Neural progenitor cell (in vitro differentiated cells): ENCODE measurements around the gene CLEC1A. TPM values are rescaled to one million over a fixed set of nuclear protein-coding genes. Genes with fewer than 3 reads are reported as not detected.

Experiments used
- DNase-seq: peaks from one replicate; pipeline ENCODE4 v3.0.0-alpha.2; 2016; ENCODE audit warnings: low spot score
- H2AFZ ChIP-seq: fragments of 200-600 bp; sonication (generic); replicated peaks from 2 replicates; pipeline ENCODE4 v1.6.1; 2016; ENCODE audit warnings: antibody characterized with exemption
- H3F3A ChIP-seq: fragments of 200-600 bp; sonication (generic); 2 replicates; pipeline ENCODE4 v1.6.1; 2016; ENCODE audit warnings: antibody characterized with exemption, low read depth
- H3K27ac ChIP-seq: fragments of 200-600 bp; sonication (generic); 2 replicates; pipeline ENCODE4 v1.5.1; 2016; ENCODE audit warnings: mild to moderate bottlenecking
- H3K27me3 ChIP-seq: fragments of 200-600 bp; sonication (generic); 2 replicates; pipeline ENCODE4 v1.6.1; 2016; ENCODE audit warnings: mild to moderate bottlenecking, moderate library complexity
- H3K36me3 ChIP-seq: fragments of 200-600 bp; sonication (generic); 2 replicates; pipeline ENCODE4 v1.5.1; 2016
- H3K4me1 ChIP-seq: fragments of 200-600 bp; sonication (generic); 2 replicates; pipeline ENCODE4 v1.6.1; 2016; ENCODE audit warnings: mixed run types
- H3K4me2 ChIP-seq: fragments of 200-600 bp; sonication (generic); 2 replicates; pipeline ENCODE4 v1.6.1; 2016
- H3K4me3 ChIP-seq: fragments of 200-600 bp; sonication (generic); 2 replicates; pipeline ENCODE4 v1.5.1; 2016
- H3K79me2 ChIP-seq: fragments of 200-600 bp; sonication (generic); 2 replicates; pipeline ENCODE4 v1.6.1; 2016; ENCODE audit warnings: low read depth
- H3K9ac ChIP-seq: fragments of 200-600 bp; sonication (generic); 2 replicates; pipeline ENCODE4 v1.6.1; 2016
- H3K9me3 ChIP-seq: fragments of 200-600 bp; sonication (generic); 2 replicates; pipeline ENCODE4 v1.5.1; 2016; ENCODE audit warnings: low read depth
- H4K20me1 ChIP-seq: fragments of 200-600 bp; sonication (generic); 2 replicates; pipeline ENCODE4 v1.6.1; 2016; ENCODE audit warnings: low read depth
- H3K27ac Mint-ChIP-seq: 3 replicates; pipeline ENCODE4 v1.8.0; 2021; ENCODE audit warnings: mixed read lengths
- H3K27me3 Mint-ChIP-seq: 2 replicates; pipeline ENCODE4 v1.8.0; 2022; ENCODE audit warnings: low read depth, mild to moderate bottlenecking, inconsistent platforms, moderate library complexity, mixed read lengths; ENCODE audit not compliant: insufficient read depth
- H3K36me3 Mint-ChIP-seq: 3 replicates; pipeline ENCODE4 v1.8.0; 2021; ENCODE audit warnings: mixed read lengths
- H3K4me1 Mint-ChIP-seq: 3 replicates; pipeline ENCODE4 v1.8.0; 2021; ENCODE audit warnings: mixed read lengths
- H3K4me3 Mint-ChIP-seq: 3 replicates; pipeline ENCODE4 v1.8.0; 2021; ENCODE audit warnings: mild to moderate bottlenecking, moderate library complexity, mixed read lengths
- H3K9me3 Mint-ChIP-seq: 3 replicates; pipeline ENCODE4 v1.8.0; 2020; ENCODE audit warnings: mixed read lengths
- CTCF ChIP-seq: fragments of 200-600 bp; sonication (generic); IDR thresholded peaks from 2 replicates; pipeline ENCODE4 v1.5.1; 2017; ENCODE audit warnings: antibody characterized with exemption, mild to moderate bottlenecking
- EZH2 ChIP-seq: fragments of 200-600 bp; sonication (generic); IDR thresholded peaks from 2 replicates; pipeline ENCODE4 v1.6.1; 2017; ENCODE audit warnings: antibody characterized with exemption, mild to moderate bottlenecking, moderate library complexity
- EZH2phosphoT487 ChIP-seq: fragments of 200-600 bp; sonication (generic); IDR thresholded peaks from 2 replicates; pipeline ENCODE4 v1.6.1; 2017; ENCODE audit warnings: antibody characterized with exemption
- total RNA-seq: library from RNA; depleted of rRNA; stranded (reverse); fragments of >200 nt; gene quantifications from 2 replicates; pipeline ENCODE4 v1.2.3, GENCODE V29; 2015; ENCODE audit warnings: low replicate concordance

Gene CLEC1A
- total RNA-seq, 1 donor from 2014 or later: not detected

GRCh38 chr12:10128687-10129086 lies 29.9 kb upstream of the CLEC1A start:
- Histone ChIP-seq H3K36me3 (no peaks in the 10 kb centered on the region), H3K27me3 (no peaks in the 10 kb centered on the region), H3K4me1 (no peaks in the 10 kb centered on the region), H2AFZ (no peak overlapping the region), H3K27ac (no peak overlapping the region), H3K9ac (no peak overlapping the region), H3F3A (no peaks in the 10 kb centered on the region), H3K4me2 (no peak overlapping the region), H4K20me1 (no peaks in the 10 kb centered on the region), H3K79me2 (no peaks in the 10 kb centered on the region), H3K9me3 (no peaks in the 10 kb centered on the region), H3K4me3 (no peak overlapping the region)
- Mint-ChIP-seq H3K27me3 (no peaks in the 10 kb centered on the region), H3K27ac (no peak overlapping the region), H3K4me1 (peaks cover 8% of the 10 kb centered on the region), H3K36me3 (no peaks in the 10 kb centered on the region), H3K9me3 (no peaks in the 10 kb centered on the region), H3K4me3 (no peak overlapping the region)
- no peak for DNase-seq
- TF ChIP-seq CTCF (no peak), EZH2phosphoT487 (no peak), EZH2 (no peak)

GRCh38 chr12:10126413-10126812 lies 27.6 kb upstream of the CLEC1A start:
- Mint-ChIP-seq H3K27ac (no peak overlapping the region), H3K27me3 (no peaks in the 10 kb centered on the region), H3K4me1 (peaks cover 6% of the 10 kb centered on the region), H3K4me3 (no peak overlapping the region), H3K9me3 (no peaks in the 10 kb centered on the region), H3K36me3 (no peaks in the 10 kb centered on the region)
- no peaks in the 10 kb centered on the region for H3K9me3 ChIP-seq
- no peaks in the 10 kb centered on the region for H3F3A ChIP-seq
- H3K79me2 ChIP-seq: no peaks in the 10 kb centered on the region
- H3K4me1 ChIP-seq: no peaks in the 10 kb centered on the region
- no peaks in the 10 kb centered on the region for H4K20me1 ChIP-seq
- no peak overlapping the region for H3K27ac ChIP-seq
- TF ChIP-seq EZH2phosphoT487 (no peak), CTCF (no peak), EZH2 (no peak)
- H3K9ac ChIP-seq: no peak overlapping the region
- H2AFZ ChIP-seq: no peak overlapping the region
- no peaks in the 10 kb centered on the region for H3K36me3 ChIP-seq
- no peak overlapping the region for H3K4me2 ChIP-seq
- H3K4me3 ChIP-seq: no peak overlapping the region
- DNase-seq: no peak
- H3K27me3 ChIP-seq: no peaks in the 10 kb centered on the region

GRCh38 chr12:10122689-10123088 lies 23.9 kb upstream of the CLEC1A start:
- H3K4me1 Mint-ChIP-seq: peaks cover 6% of the 10 kb centered on the region
- H3K27me3 Mint-ChIP-seq: no peaks in the 10 kb centered on the region
- H2AFZ ChIP-seq: no peak overlapping the region
- TF ChIP-seq EZH2 (no peak), CTCF (no peak), EZH2phosphoT487 (no peak)
- H3K4me1 ChIP-seq: no peaks in the 10 kb centered on the region
- H3K27me3 ChIP-seq: no peaks in the 10 kb centered on the region
- no peak overlapping the region for H3K27ac Mint-ChIP-seq
- H3K9ac ChIP-seq: no peak overlapping the region
- H3F3A ChIP-seq: no peaks in the 10 kb centered on the region
- no peaks in the 10 kb centered on the region for H3K36me3 Mint-ChIP-seq
- H4K20me1 ChIP-seq: no peaks in the 10 kb centered on the region
- no peaks in the 10 kb centered on the region for H3K79me2 ChIP-seq
- H3K9me3 Mint-ChIP-seq: no peaks in the 10 kb centered on the region
- no peaks in the 10 kb centered on the region for H3K36me3 ChIP-seq
- no peak overlapping the region for H3K4me3 Mint-ChIP-seq
- no peak overlapping the region for H3K27ac ChIP-seq
- H3K4me2 ChIP-seq: no peak overlapping the region
- no peak for DNase-seq
- no peak overlapping the region for H3K4me3 ChIP-seq
- H3K9me3 ChIP-seq: no peaks in the 10 kb centered on the region
